Astrocyte (in vitro differentiated cells and primary cell): Measurements from ENCODE around the gene DNAJC9. TPM values are rescaled to one million over a fixed set of nuclear protein-coding genes. Genes with fewer than 3 reads are reported as not detected.
A peak's percentile ranks its signal among the peaks of the same experiment; 100 is the strongest.

ENCODE experiments used
- DNase-seq: peaks from one replicate; pipeline ENCODE4 v3.0.0-alpha.2; 2010; ENCODE audit warnings: low read depth
- FAIRE-seq: peaks from 2 replicates; lab custom pipeline; 2011; peaks lifted over from hg19 to GRCh38; lab: Jason Lieb, UNC
- H2AFZ ChIP-seq: 2 replicates; pipeline ENCODE4 v1.6.0; 2012; ENCODE audit warnings: low read depth, low read length, inconsistent platforms
- H3K27ac ChIP-seq: 2 replicates; pipeline ENCODE4 v1.5.1; 2011; ENCODE audit warnings: low read depth, low read length, inconsistent platforms
- H3K27me3 ChIP-seq: 2 replicates; pipeline ENCODE4 v1.6.0; 2011; ENCODE audit warnings: low read length, inconsistent platforms; ENCODE audit not compliant: insufficient read depth
- H3K36me3 ChIP-seq: 2 replicates; pipeline ENCODE4 v1.5.1; 2011; ENCODE audit warnings: low read length, inconsistent platforms; ENCODE audit not compliant: insufficient read depth
- H3K4me1 ChIP-seq: 2 replicates; pipeline ENCODE4 v1.5.1; 2011; ENCODE audit warnings: low read length, inconsistent platforms; ENCODE audit not compliant: insufficient read depth
- H3K4me2 ChIP-seq: 2 replicates; pipeline ENCODE4 v1.6.0; 2012; ENCODE audit warnings: low read length, inconsistent platforms
- H3K4me3 ChIP-seq: 2 replicates; pipeline ENCODE4 v1.5.1; 2011; ENCODE audit warnings: low read depth, mild to moderate bottlenecking, low read length, inconsistent platforms; ENCODE audit not compliant: insufficient read depth
- H3K79me2 ChIP-seq: 2 replicates; pipeline ENCODE4 v1.6.0; 2012; ENCODE audit warnings: mild to moderate bottlenecking, low read length, inconsistent platforms; ENCODE audit not compliant: insufficient read depth
- H3K9ac ChIP-seq: 2 replicates; pipeline ENCODE4 v1.6.0; 2012; ENCODE audit warnings: mild to moderate bottlenecking, low read length, inconsistent platforms
- H3K9me3 ChIP-seq: 2 replicates; pipeline ENCODE4 v1.5.1; 2012; ENCODE audit warnings: low read depth, mild to moderate bottlenecking, low read length, inconsistent platforms; ENCODE audit not compliant: insufficient read depth
- H4K20me1 ChIP-seq: 2 replicates; pipeline ENCODE4 v1.6.0; 2012; ENCODE audit warnings: low read length, inconsistent platforms; ENCODE audit not compliant: insufficient read depth
- H3K27ac Mint-ChIP-seq: one replicate; pipeline ENCODE4 v1.8.0; 2021; ENCODE audit warnings: mild to moderate bottlenecking, mixed read lengths; ENCODE audit not compliant: unreplicated experiment
- H3K27me3 Mint-ChIP-seq: one replicate; pipeline ENCODE4 v1.8.0; 2021; ENCODE audit warnings: low read depth, mixed read lengths; ENCODE audit not compliant: unreplicated experiment
- H3K36me3 Mint-ChIP-seq: one replicate; pipeline ENCODE4 v1.8.0; 2021; ENCODE audit warnings: low read depth, mixed read lengths; ENCODE audit not compliant: unreplicated experiment
- H3K4me1 Mint-ChIP-seq: one replicate; pipeline ENCODE4 v1.8.0; 2021; ENCODE audit warnings: low read depth, mixed read lengths; ENCODE audit not compliant: unreplicated experiment
- H3K4me3 Mint-ChIP-seq: one replicate; pipeline ENCODE4 v1.8.0; 2021; ENCODE audit warnings: mild to moderate bottlenecking, moderate library complexity, mixed read lengths; ENCODE audit not compliant: unreplicated experiment
- H3K9me3 Mint-ChIP-seq: one replicate; pipeline ENCODE4 v1.8.0; 2021; ENCODE audit warnings: mild to moderate bottlenecking, mixed read lengths; ENCODE audit not compliant: unreplicated experiment
- EZH2 ChIP-seq: IDR thresholded peaks from 2 replicates; pipeline ENCODE4 v1.6.1; 2012; ENCODE audit warnings: mild to moderate bottlenecking, low read length, inconsistent platforms; ENCODE audit not compliant: insufficient read depth
- total RNA-seq: library from RNA; stranded (reverse); gene quantifications from 2 replicates; pipeline ENCODE4 v1.2.1, GENCODE V29; 2021
- TF ChIP-seq, protein P1 (sequence below): IDR thresholded peaks from 2 replicates; pipeline ENCODE4 v1.5.1; 2011; ENCODE audit warnings: low read depth, mild to moderate bottlenecking, inconsistent platforms, low read length, moderate library complexity; ENCODE audit not compliant: insufficient read depth

DNAJC9 gene
- total RNA-seq, 1 donor from 2014 or later = 23.3 TPM

DNA sequence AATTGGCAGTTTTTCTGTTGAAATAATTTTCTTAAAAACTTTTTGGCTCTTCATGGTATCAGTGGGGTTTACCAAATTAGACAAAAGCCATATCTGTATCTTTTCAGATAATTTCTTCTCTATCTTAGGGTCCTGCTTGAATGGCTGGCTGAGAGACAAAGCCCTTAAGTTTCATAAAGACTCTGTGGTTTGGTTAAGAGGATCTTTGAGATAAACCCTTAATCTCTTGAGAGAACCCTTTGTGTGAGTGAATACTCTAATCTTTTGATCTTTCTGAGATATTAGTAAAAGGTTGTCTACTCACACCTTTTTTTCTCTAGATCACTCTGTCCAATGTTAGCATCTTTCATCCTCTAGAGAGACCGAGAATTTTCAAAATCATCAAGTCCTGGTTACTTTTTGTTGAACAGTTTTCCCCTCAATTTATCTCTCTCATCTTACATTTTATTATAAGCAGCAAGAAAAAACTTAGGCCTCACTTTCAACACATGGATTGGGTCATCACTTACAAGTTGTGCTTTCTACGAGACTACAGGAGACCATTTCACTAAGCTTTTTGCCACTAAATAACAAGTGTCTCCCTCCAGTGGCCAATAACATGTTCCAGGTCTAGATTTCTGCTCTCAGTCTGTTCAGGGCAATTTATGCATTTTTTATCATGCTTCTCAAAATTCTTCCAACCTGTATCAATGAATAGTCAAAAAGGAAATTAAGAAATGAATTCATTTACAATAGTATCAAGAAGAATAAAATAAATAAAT is 28.4 kb downstream of the DNAJC9 start:
- Histone ChIP-seq H4K20me1 (no peaks in the 10 kb centered on the region), H3K9ac (no peak overlapping the region), H3K27me3 (no peaks in the 10 kb centered on the region), H3K4me1 (no peaks in the 10 kb centered on the region), H3K9me3 (no peaks in the 10 kb centered on the region), H3K27ac (no peak overlapping the region), H3K36me3 (peaks cover 6% of the 10 kb centered on the region), H3K4me2 (no peak overlapping the region), H3K79me2 (no peaks in the 10 kb centered on the region), H3K4me3 (no peak overlapping the region), H2AFZ (no peak overlapping the region)
- H3K4me1 Mint-ChIP-seq = no peaks in the 10 kb centered on the region
- TF ChIP-seq, protein P1, sequence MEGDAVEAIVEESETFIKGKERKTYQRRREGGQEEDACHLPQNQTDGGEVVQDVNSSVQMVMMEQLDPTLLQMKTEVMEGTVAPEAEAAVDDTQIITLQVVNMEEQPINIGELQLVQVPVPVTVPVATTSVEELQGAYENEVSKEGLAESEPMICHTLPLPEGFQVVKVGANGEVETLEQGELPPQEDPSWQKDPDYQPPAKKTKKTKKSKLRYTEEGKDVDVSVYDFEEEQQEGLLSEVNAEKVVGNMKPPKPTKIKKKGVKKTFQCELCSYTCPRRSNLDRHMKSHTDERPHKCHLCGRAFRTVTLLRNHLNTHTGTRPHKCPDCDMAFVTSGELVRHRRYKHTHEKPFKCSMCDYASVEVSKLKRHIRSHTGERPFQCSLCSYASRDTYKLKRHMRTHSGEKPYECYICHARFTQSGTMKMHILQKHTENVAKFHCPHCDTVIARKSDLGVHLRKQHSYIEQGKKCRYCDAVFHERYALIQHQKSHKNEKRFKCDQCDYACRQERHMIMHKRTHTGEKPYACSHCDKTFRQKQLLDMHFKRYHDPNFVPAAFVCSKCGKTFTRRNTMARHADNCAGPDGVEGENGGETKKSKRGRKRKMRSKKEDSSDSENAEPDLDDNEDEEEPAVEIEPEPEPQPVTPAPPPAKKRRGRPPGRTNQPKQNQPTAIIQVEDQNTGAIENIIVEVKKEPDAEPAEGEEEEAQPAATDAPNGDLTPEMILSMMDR = peak; percentile 40
- TF ChIP-seq EZH2 = no peak
- H3K36me3 Mint-ChIP-seq = peaks cover 13% of the 10 kb centered on the region
- DNase-seq = no peak
- no peaks in the 10 kb centered on the region for H3K9me3 Mint-ChIP-seq
- no peaks in the 10 kb centered on the region for H3K27me3 Mint-ChIP-seq
- no peak overlapping the region for H3K4me3 Mint-ChIP-seq
- no peak overlapping the region for H3K27ac Mint-ChIP-seq
- FAIRE-seq = no peak

DNA sequence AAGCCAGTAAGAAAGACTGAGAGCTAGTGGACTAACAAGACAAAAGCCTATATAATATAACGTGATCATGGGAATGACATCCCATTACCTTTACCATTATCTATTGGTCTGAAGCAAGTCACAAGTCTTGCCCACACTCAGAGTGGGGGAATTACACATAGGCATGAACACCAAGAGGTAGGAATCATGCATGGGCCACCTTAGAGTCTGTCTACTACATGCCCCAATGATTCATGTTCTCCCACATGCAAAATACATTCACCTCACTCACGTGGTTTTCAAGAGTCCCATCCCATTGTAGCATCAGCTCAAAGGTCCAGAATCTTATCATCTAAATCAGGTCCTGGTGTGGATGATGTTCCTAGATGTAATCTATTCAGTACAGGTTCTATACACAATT is 29.4 kb downstream of the DNAJC9 start:
- Histone ChIP-seq H3K27me3 (no peaks in the 10 kb centered on the region), H3K36me3 (peaks cover 6% of the 10 kb centered on the region), H3K4me3 (no peak overlapping the region), H3K9ac (no peak overlapping the region), H3K4me2 (no peak overlapping the region), H3K9me3 (no peaks in the 10 kb centered on the region), H4K20me1 (no peaks in the 10 kb centered on the region), H3K4me1 (no peaks in the 10 kb centered on the region), H2AFZ (no peak overlapping the region), H3K27ac (no peak overlapping the region), H3K79me2 (no peaks in the 10 kb centered on the region)
- FAIRE-seq (no peak), DNase-seq (no peak)
- Mint-ChIP-seq H3K27me3 (no peaks in the 10 kb centered on the region), H3K9me3 (no peaks in the 10 kb centered on the region), H3K4me1 (peaks cover 2% of the 10 kb centered on the region), H3K36me3 (peaks cover 13% of the 10 kb centered on the region), H3K27ac (no peak overlapping the region), H3K4me3 (no peak overlapping the region)
- TF ChIP-seq, protein P1 = no peak
- no peak for TF ChIP-seq EZH2

DNA sequence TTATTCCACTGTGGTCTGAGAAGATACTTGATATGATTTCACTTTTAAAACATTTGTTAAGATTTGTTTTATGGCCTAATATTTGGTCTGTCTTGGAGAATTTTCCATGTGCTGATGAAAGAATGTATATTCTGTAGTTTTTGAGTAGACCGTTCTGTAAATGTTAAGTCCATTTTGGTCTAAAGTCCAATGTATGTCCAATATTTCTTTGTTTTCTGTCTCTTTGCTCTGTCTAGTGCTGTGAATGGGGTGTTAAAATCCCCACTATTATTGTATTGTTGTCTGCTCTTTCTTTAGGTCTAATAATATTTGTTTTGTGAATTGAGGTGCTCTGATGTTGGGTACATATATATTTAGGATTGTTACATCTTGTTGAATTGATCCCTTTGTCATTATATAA is 31.3 kb downstream of the DNAJC9 start:
- no peak overlapping the region for H3K27ac ChIP-seq
- no peaks in the 10 kb centered on the region for H3K79me2 ChIP-seq
- Mint-ChIP-seq H3K9me3 (no peaks in the 10 kb centered on the region), H3K27me3 (no peaks in the 10 kb centered on the region), H3K4me1 (peaks cover 3% of the 10 kb centered on the region), H3K4me3 (no peak overlapping the region), H3K27ac (no peak overlapping the region), H3K36me3 (peaks cover 13% of the 10 kb centered on the region)
- H3K9ac ChIP-seq = no peak overlapping the region
- no peak overlapping the region for H3K4me2 ChIP-seq
- no peaks in the 10 kb centered on the region for H3K27me3 ChIP-seq
- no peak overlapping the region for H3K4me3 ChIP-seq
- no peak for DNase-seq
- H3K4me1 ChIP-seq = no peaks in the 10 kb centered on the region
- no peak overlapping the region for H2AFZ ChIP-seq
- no peak for TF ChIP-seq EZH2
- TF ChIP-seq, protein P1 = no peak
- FAIRE-seq = no peak
- no peaks in the 10 kb centered on the region for H3K9me3 ChIP-seq
- peaks cover 6% of the 10 kb centered on the region for H3K36me3 ChIP-seq
- H4K20me1 ChIP-seq = no peaks in the 10 kb centered on the region
